Neuronal stem cell (in vitro differentiated cells): ENCODE data around the gene B4GALT1.
A peak's percentile ranks its signal among the peaks of the same experiment; 100 is the strongest.

ENCODE experiments used
- DNase-seq: peaks from one replicate; pipeline ENCODE4 v3.0.0-alpha.2; 2013; ENCODE audit warnings: low spot score
- H2AFZ ChIP-seq: one replicate; pipeline ENCODE4 v1.6.1; 2013; ENCODE audit warnings: mild to moderate bottlenecking, low read length, inconsistent platforms
- H2AK5ac ChIP-seq: 2 replicates; pipeline ENCODE4 v1.6.1; 2013; ENCODE audit warnings: low read depth, mild to moderate bottlenecking, inconsistent platforms, low read length, moderate library complexity, mixed read lengths
- H2BK120ac ChIP-seq: 2 replicates; pipeline ENCODE4 v1.6.1; 2013; ENCODE audit warnings: low read depth, mild to moderate bottlenecking, inconsistent platforms, low read length, moderate library complexity, mixed read lengths
- H2BK12ac ChIP-seq: one replicate; pipeline ENCODE4 v1.6.1; 2013; ENCODE audit warnings: low read length, inconsistent platforms
- H2BK15ac ChIP-seq: 2 replicates; pipeline ENCODE4 v1.6.1; 2013; ENCODE audit warnings: mild to moderate bottlenecking, low read length, inconsistent platforms, mixed read lengths
- H2BK5ac ChIP-seq: one replicate; pipeline ENCODE4 v1.6.1; 2013; ENCODE audit warnings: inconsistent platforms, mild to moderate bottlenecking, low read length, moderate library complexity
- H3K14ac ChIP-seq: one replicate; pipeline ENCODE4 v1.6.1; 2013; ENCODE audit warnings: low read length, inconsistent platforms
- H3K18ac ChIP-seq: 2 replicates; pipeline ENCODE4 v1.6.1; 2013; ENCODE audit warnings: low read length, inconsistent platforms
- H3K23ac ChIP-seq: 2 replicates; pipeline ENCODE4 v1.6.1; 2013; ENCODE audit warnings: low read depth, mild to moderate bottlenecking, mixed read lengths, low read length, inconsistent platforms; ENCODE audit not compliant: poor library complexity
- H3K27ac ChIP-seq: replicated peaks from 3 replicates; pipeline ENCODE4 v1.5.1; 2013; ENCODE audit warnings: low read length, inconsistent platforms
- H3K27me3 ChIP-seq, 3 experiments: 2 replicates each; pipeline ENCODE4 v1.6.1; 2013; ENCODE audit warnings: low read length in 3 of 3, mild to moderate bottlenecking in 2 of 3, inconsistent platforms in 1 of 3, low read depth in 1 of 3, mixed read lengths in 1 of 3, moderate library complexity in 1 of 3; ENCODE audit not compliant: control insufficient read depth in 3 of 3, insufficient read depth in 3 of 3
- H3K36me3 ChIP-seq, 2 donors: replicated peaks in 1 of 2; 2 replicates each; pipeline ENCODE4 v1.6.1; 2013; ENCODE audit warnings: low read length in 2 of 2; ENCODE audit not compliant: control insufficient read depth in 2 of 2, insufficient read depth in 2 of 2
- H3K4ac ChIP-seq: 2 replicates; pipeline ENCODE4 v1.6.1; 2013; ENCODE audit warnings: inconsistent platforms, mild to moderate bottlenecking, low read length, moderate library complexity
- H3K4me1 ChIP-seq, 2 donors: 1 replicate in 1 of 2; 2 replicates in 1 of 2; pipeline ENCODE4 v1.6.1; 2013; ENCODE audit warnings: low read length in 2 of 2, low read depth in 1 of 2; ENCODE audit not compliant: control insufficient read depth in 2 of 2, insufficient read depth in 1 of 2
- H3K4me2 ChIP-seq: one replicate; pipeline ENCODE4 v1.6.1; 2013; ENCODE audit warnings: mild to moderate bottlenecking, low read length, inconsistent platforms; ENCODE audit not compliant: insufficient read depth, poor library complexity, severe bottlenecking
- H3K4me3 ChIP-seq, 2 donors: 2 replicates each; pipeline ENCODE4 v1.5.1; 2013; ENCODE audit warnings: low read length in 2 of 2, mild to moderate bottlenecking in 2 of 2, inconsistent platforms in 1 of 2, moderate library complexity in 1 of 2
- H3K79me1 ChIP-seq: one replicate; pipeline ENCODE4 v1.6.1; 2013; ENCODE audit warnings: low read depth, mild to moderate bottlenecking, inconsistent platforms, low read length, moderate library complexity
- H3K9ac ChIP-seq: one replicate; pipeline ENCODE4 v1.6.1; 2013; ENCODE audit warnings: mild to moderate bottlenecking, low read depth, low read length, inconsistent platforms; ENCODE audit not compliant: poor library complexity
- H3K9me3 ChIP-seq, 2 donors: replicated peaks in 1 of 2; 2 replicates each; pipeline versions ENCODE3 to v1.6.1; 2013; ENCODE audit warnings: low read length in 2 of 2, mild to moderate bottlenecking in 2 of 2, inconsistent platforms in 1 of 2, low read depth in 1 of 2, mixed read lengths in 1 of 2, moderate library complexity in 1 of 2; ENCODE audit not compliant: control insufficient read depth in 2 of 2, insufficient read depth in 1 of 2
- H4K8ac ChIP-seq: one replicate; pipeline ENCODE4 v1.6.1; 2013; ENCODE audit warnings: low read depth, mild to moderate bottlenecking, inconsistent platforms, low read length, moderate library complexity
- H4K91ac ChIP-seq: one replicate; pipeline ENCODE4 v1.6.1; 2013; ENCODE audit warnings: low read length, low read depth, mild to moderate bottlenecking, inconsistent platforms; ENCODE audit not compliant: poor library complexity
- WGBS, 2 donors: extraction: QIAGEN DNeasy Blood & Tissue Kit; methylation state at CpG; one replicate each; pipeline ENCODE4 v1.1.7; 2013; ENCODE audit warnings: missing lambda C conversion rate in 2 of 2, mixed read lengths in 1 of 2; ENCODE audit not compliant: insufficient read length in 2 of 2, insufficient replicate concordance in 1 of 2; ENCODE audit errors: extremely low coverage in 2 of 2; 5-methylcytosine and 5-hydroxymethylcytosine counted together

B4GALT1 gene

DNA sequence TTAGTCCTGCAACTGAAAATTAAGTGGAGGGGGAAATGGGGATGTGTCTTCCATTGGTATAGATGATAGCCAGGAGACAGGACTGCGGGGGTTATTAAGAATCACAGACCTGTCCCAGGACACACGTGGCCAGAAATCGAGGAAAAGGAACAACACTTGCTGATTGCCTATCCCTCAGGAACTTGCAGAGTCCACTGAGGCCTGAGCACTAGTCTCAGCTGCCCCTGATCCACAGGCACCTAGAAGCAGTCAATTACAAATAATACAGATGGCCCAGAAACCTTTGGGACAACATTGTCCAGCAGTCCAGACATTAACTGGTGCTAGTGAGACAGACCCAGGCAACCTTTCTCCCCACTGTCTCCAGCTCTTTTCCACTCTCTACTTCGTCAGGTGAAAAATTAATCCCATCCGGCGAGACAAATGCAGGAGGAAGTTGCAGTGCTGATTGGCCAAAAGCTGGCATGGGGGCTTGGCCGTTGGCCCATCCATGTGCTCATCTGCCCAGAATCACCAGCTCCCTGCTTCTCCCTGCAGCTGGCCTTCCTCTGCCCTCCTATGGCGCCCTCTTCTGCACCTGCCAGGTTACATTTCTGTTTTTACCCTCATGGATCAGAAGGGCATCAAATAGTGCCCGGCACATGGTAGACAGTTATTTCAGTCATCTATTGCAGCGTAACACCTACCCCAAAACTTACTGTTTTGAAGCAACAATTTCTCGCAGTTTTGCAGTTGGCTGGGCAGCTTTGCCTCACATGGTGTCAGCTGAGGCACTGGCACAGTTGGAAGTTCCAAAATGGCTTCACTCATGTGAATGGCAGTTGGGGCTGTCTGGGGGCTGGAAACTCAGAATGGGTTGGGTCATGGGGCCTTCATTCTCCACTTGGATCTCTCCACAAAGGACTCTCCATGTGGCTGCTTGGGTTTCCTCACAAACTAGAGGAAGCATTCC, 3.6 kb upstream of the B4GALT1 start:
- H2BK5ac ChIP-seq, result no peak overlapping the region
- no peaks in the 10 kb centered on the region for H3K36me3 ChIP-seq
- no peak overlapping the region for H3K4me3 ChIP-seq
- H3K27ac ChIP-seq, result no peak overlapping the region
- no peaks in the 10 kb centered on the region for H3K79me1 ChIP-seq
- H2BK120ac ChIP-seq, result no peak overlapping the region
- H2AK5ac ChIP-seq, result no peak overlapping the region
- H3K9ac ChIP-seq, result no peak overlapping the region
- H3K4ac ChIP-seq, result no peak overlapping the region
- H4K8ac ChIP-seq, result no peak overlapping the region
- no peak overlapping the region for H4K91ac ChIP-seq
- H3K4me2 ChIP-seq, result no peak overlapping the region
- no peak overlapping the region for H2AFZ ChIP-seq
- H3K27me3 ChIP-seq, result peaks cover 0 to 34% (median 1%) of the 10 kb centered on the region in 3 experiments
- H3K18ac ChIP-seq, result no peak overlapping the region
- no CpG with 5 or more reads among the region's 11 CpGs for WGBS, 2 donors
- no peak overlapping the region for H3K14ac ChIP-seq
- no peak for DNase-seq
- H2BK15ac ChIP-seq, result no peak overlapping the region
- no peak overlapping the region for H3K23ac ChIP-seq
- peaks cover 6 to 11% of the 10 kb centered on the region in 2 donors for H3K4me1 ChIP-seq
- no peak overlapping the region for H2BK12ac ChIP-seq
- no peaks in the 10 kb centered on the region for H3K9me3 ChIP-seq

DNA sequence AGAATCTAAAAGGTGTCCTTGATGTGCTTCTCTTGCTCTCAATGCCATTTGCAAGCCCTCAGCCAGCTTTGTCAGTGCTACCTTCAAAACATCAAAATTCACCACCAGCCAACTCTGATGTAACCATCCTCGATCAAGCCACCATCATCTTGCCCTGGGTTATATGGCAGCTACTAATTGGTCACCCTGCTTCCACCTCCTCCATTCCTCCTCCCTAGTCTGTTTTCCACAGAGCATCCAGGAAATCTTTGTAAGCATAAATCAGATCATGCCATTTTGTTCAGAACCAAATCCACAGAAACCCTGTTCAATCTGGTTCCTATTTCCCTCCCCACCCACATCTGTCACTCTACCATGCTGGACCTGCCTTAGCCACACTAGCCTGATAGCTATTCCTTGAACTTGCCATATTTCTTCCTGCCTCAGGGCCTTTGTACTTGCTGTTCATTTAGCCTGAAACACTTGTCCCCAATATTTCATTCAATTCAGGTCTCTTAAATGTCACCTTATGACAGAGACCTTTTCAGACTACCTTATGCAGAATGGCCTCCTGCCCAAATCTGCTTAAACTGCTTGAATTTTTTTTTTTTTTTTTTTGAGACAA, 1.9 kb upstream of the B4GALT1 start:
- Histone ChIP-seq H3K23ac (no peak overlapping the region), H3K79me1 (no peaks in the 10 kb centered on the region), H3K4ac (no peak overlapping the region), H3K4me2 (no peak overlapping the region), H2BK5ac (no peak overlapping the region), H3K27ac (no peak overlapping the region), H3K4me3 (no peak overlapping the region), H4K8ac (no peak overlapping the region), H3K9me3 (no peaks in the 10 kb centered on the region), H3K4me1 (peaks cover 11 to 14% of the 10 kb centered on the region in 2 donors), H2AK5ac (no peak overlapping the region), H2BK120ac (no peak overlapping the region), H2BK15ac (no peak overlapping the region), H4K91ac (no peak overlapping the region), H2BK12ac (no peak overlapping the region), H3K9ac (no peak overlapping the region), H3K14ac (no peak overlapping the region), H2AFZ (no peak overlapping the region), H3K27me3 (peaks cover 0 to 34% (median 2%) of the 10 kb centered on the region in 3 experiments), H3K36me3 (no peaks in the 10 kb centered on the region), H3K18ac (no peak overlapping the region)
- no peak for DNase-seq
- no CpG with 5 or more reads among the region's 1 CpG for WGBS, 2 donors

DNA sequence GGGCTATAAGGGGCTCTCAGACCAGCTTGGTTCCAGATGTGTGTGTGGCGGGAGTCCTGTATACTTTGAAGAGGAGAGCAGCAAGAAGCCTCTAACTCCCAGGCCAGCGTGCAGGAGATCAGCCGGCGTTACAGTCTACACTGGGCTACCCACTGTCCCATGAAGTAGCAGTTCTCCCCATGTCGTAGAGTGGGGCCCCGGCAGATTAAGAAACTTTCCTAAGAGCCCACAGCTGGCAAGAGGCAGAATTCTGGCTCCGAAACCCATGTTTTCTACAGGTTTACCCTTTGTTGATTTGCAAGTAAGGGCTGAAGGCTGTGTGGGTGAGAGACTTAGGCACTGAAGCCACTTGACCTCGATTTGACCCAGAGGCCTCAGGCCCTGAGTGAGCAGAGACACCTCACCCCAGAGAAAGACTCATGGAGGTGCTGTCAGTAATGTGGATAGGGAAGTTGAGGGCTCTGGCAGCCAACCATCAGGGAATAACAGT, 881 bp upstream of the B4GALT1 start:
- H3K36me3 ChIP-seq, result no peaks in the 10 kb centered on the region
- no peaks in the 10 kb centered on the region for H3K79me1 ChIP-seq
- no peak overlapping the region for H2BK120ac ChIP-seq
- H3K27me3 ChIP-seq, result peaks cover 0 to 34% (median 2%) of the 10 kb centered on the region in 3 experiments
- H3K4me1 ChIP-seq, result peaks cover 11 to 14% of the 10 kb centered on the region in 2 donors
- no CpG with 5 or more reads among the region's 8 CpGs for WGBS, 2 donors
- no peak overlapping the region for H3K27ac ChIP-seq
- H4K91ac ChIP-seq, result no peak overlapping the region
- no peak overlapping the region for H2BK12ac ChIP-seq
- no peak overlapping the region for H2AK5ac ChIP-seq
- H2BK15ac ChIP-seq, result no peak overlapping the region
- H3K4me2 ChIP-seq, result peak overlapping the region; percentile 93
- no peak overlapping the region for H3K14ac ChIP-seq
- peak overlapping the region; percentile 86 to 96 for H3K4me3 ChIP-seq
- H3K18ac ChIP-seq, result peak overlapping the region; percentile 98
- H3K9me3 ChIP-seq, result no peaks in the 10 kb centered on the region
- peak overlapping the region; percentile 85 for H2BK5ac ChIP-seq
- no peak overlapping the region for H3K4ac ChIP-seq
- H3K23ac ChIP-seq, result no peak overlapping the region
- DNase-seq, result no peak
- no peak overlapping the region for H4K8ac ChIP-seq
- H3K9ac ChIP-seq, result peak overlapping the region; percentile 89
- peak overlapping the region; percentile 100 for H2AFZ ChIP-seq
